BLaER1 (cell line): ENCODE data around the gene TOP3A.

Source experiments
- H3K27ac ChIP-seq: shearing (Covaris generic); formaldehyde crosslinking; 2 replicates; pipeline ENCODE4 v1.8.1; 2022
- H3K27me3 ChIP-seq: shearing (Covaris generic); formaldehyde crosslinking; 2 replicates; pipeline ENCODE4 v1.8.1; 2022
- H3K36me3 ChIP-seq: shearing (Covaris generic); formaldehyde crosslinking; 2 replicates; pipeline ENCODE4 v1.8.1; 2022
- H3K4me1 ChIP-seq: shearing (Covaris generic); formaldehyde crosslinking; 2 replicates; pipeline ENCODE4 v1.8.1; 2022
- H3K4me2 ChIP-seq: shearing (Covaris generic); formaldehyde crosslinking; 2 replicates; pipeline ENCODE4 v1.8.1; 2022
- H3K4me3 ChIP-seq: shearing (Covaris generic); formaldehyde crosslinking; 2 replicates; pipeline ENCODE4 v1.8.1; 2022
- H3K9ac ChIP-seq: shearing (Covaris generic); formaldehyde crosslinking; 2 replicates; pipeline ENCODE4 v1.8.1; 2022
- H3K9me3 ChIP-seq: shearing (Covaris generic); formaldehyde crosslinking; 2 replicates; pipeline ENCODE4 v1.8.1; 2022
- H4K20me1 ChIP-seq: shearing (Covaris generic); formaldehyde crosslinking; 2 replicates; pipeline ENCODE4 v1.8.1; 2022
- Cebpa-rat ChIP-seq: shearing (Covaris generic); IDR thresholded peaks from 2 replicates; pipeline ENCODE4 v1.8.1; 2022

The TOP3A gene

DNA sequence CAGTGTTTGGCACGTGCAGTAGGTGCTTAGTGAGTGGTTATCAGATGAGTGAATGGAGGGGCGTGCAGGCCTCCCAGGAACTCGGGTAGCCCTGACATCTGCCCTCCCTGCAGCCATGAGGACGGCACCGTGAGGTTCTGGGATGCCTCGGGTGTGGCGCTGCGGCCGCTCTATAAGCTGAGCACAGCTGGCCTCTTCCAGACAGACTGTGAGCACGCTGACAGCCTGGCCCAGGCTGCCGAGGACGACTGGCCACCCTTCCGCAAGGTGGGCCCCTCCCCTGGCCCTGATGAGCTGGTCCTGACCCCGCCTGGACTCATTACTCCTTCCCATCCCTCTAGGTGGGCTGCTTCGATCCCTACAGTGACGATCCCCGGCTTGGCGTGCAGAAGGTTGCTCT lies 78.3 kb downstream of the TOP3A start:
- no peak overlapping the region for H3K4me3 ChIP-seq
- no peak overlapping the region for H3K27ac ChIP-seq
- peaks cover 98% of the 10 kb centered on the region for H3K36me3 ChIP-seq
- no peak overlapping the region for H3K9ac ChIP-seq
- H3K9me3 ChIP-seq: no peaks in the 10 kb centered on the region
- H3K4me1 ChIP-seq: no peaks in the 10 kb centered on the region
- peaks cover 50% of the 10 kb centered on the region for H4K20me1 ChIP-seq
- H3K4me2 ChIP-seq: no peak overlapping the region
- no peak for TF ChIP-seq Cebpa-rat
- no peaks in the 10 kb centered on the region for H3K27me3 ChIP-seq

DNA sequence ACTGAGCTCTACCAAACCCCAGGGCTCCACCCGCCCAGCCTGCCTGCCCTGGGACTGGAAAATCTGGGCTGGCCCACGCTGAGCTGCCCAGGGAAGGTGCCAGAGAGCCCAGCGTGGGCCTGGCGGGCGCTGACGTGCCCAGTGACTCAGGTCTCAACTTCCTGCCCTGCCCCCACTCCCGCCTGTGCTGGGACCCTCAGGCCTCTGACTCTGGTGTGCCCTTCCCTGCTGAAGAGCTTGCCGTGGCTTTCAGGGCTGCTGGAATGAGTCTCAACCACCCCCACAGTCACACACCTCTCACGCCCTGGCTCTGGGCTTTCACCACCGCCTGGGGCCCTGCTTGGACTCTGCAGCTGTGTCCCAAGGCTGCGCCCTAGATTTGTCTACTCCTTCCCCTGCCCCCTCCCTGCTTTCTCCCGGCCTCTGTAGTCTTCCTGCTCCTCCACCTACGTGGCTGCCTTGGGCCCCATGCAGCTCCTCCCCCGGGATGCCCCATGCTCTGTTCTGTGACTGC lies 79.0 kb downstream of the TOP3A start:
- peaks cover 98% of the 10 kb centered on the region for H3K36me3 ChIP-seq

DNA sequence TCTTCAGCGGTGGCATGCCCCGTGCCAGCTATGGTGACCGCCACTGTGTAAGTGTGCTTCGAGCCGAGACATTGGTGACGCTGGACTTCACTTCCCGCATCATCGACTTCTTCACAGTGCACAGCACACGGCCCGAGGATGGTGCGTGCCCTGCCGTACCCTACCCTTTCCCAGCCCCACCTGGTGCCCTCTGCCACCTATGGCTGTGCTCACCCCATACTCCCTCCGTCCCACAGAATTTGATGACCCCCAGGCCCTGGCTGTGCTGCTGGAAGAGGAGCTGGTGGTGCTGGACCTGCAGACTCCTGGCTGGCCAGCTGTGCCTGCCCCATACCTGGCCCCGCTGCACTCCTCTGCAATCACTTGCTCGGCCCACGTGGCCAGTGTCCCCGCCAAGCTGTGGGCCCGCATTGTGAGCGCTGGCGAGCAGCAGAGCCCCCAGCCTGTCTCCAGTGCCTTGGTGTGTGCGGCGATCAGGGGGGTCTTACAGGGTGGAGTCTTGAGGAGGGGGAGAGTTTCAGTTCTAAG lies 79.9 kb downstream of the TOP3A start:
- no peaks in the 10 kb centered on the region for H3K27me3 ChIP-seq
- H3K9ac ChIP-seq: no peak overlapping the region
- H4K20me1 ChIP-seq: peaks cover 52% of the 10 kb centered on the region
- no peak overlapping the region for H3K4me2 ChIP-seq
- H3K36me3 ChIP-seq: peaks cover 90% of the 10 kb centered on the region
- H3K9me3 ChIP-seq: no peaks in the 10 kb centered on the region
- no peaks in the 10 kb centered on the region for H3K4me1 ChIP-seq
- no peak overlapping the region for H3K4me3 ChIP-seq
- H3K27ac ChIP-seq: no peak overlapping the region
- no peak for TF ChIP-seq Cebpa-rat

More for the DNA sequence above, 79.0 kb downstream of the TOP3A start:
- peaks cover 52% of the 10 kb centered on the region for H4K20me1 ChIP-seq
- H3K4me1 ChIP-seq: no peaks in the 10 kb centered on the region
- no peak overlapping the region for H3K4me3 ChIP-seq
- no peak for TF ChIP-seq Cebpa-rat
- H3K27ac ChIP-seq: 0 out of 2 replicates have a peak overlapping the region, but pooled peaks have one; percentile 30
- no peak overlapping the region; the same call in 1 of the 2 replicates for H3K4me2 ChIP-seq
- H3K27me3 ChIP-seq: no peaks in the 10 kb centered on the region
- H3K9me3 ChIP-seq: no peaks in the 10 kb centered on the region
- 0 out of 2 replicates have a peak overlapping the region, but pooled peaks have one; percentile 19 for H3K9ac ChIP-seq

DNA sequence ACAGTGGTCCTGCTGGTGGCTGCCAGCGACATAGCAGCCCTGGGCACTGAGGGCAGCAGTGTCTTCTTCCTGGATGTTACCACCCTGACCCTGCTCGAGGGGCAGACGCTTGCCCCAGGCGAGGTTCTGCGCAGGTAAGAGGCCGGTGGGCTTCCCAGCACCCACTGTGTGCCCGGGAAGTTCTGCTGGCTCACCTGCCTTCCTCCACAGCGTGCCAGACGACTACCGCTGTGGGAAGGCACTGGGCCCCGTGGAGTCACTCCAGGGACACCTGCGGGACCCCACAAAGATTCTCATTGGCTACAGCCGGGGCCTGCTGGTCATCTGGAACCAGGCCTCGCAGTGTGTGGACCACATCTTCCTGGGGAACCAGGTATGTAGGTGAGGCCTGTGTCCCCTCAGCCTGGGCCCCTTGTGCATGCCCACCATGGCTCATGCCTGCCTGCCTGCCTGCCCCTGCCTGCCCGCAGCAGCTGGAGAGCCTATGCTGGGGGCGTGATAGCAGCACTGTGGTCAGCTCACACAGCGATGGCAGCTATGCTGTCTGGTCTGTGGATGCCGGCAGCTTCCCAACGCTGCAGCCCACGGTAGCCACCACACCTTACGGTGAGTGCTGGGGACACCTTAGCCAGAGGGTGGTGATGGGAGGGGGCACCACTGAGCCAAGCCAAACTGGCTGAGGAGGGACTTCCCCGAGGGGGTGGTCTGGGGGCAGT lies 80.8 kb downstream of the TOP3A start:
- no peaks in the 10 kb centered on the region for H3K4me1 ChIP-seq
- H3K9me3 ChIP-seq: no peaks in the 10 kb centered on the region
- no peaks in the 10 kb centered on the region for H3K27me3 ChIP-seq
- no peak overlapping the region for H3K9ac ChIP-seq
- peaks cover 80% of the 10 kb centered on the region for H3K36me3 ChIP-seq
- H3K27ac ChIP-seq: no peak overlapping the region
- peaks cover 52% of the 10 kb centered on the region for H4K20me1 ChIP-seq
- no peak overlapping the region for H3K4me2 ChIP-seq
- TF ChIP-seq Cebpa-rat: no peak
- no peak overlapping the region for H3K4me3 ChIP-seq

DNA sequence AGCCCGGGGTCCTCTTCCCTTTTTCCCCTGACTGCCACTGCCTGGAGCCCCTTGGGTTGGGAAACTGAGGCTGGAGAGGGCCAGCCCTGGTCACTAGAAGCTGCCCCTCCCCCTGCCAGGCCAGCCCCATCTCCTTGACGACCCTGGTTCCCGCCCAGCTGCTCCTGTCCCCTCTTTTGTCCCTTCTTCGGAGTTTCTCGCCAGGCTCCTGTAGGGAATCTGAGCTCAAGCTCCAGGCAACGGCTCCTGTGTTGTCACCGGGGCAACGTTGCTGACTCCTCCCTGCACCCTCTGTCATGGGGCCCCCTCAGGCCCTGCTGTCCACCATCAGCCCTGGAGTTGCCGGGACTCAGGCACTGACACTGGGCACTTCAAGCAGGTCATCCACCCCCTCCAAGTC lies 83.6 kb downstream of the TOP3A start:
- H3K36me3 ChIP-seq: peaks cover 53% of the 10 kb centered on the region
- no peak overlapping the region for H3K4me2 ChIP-seq
- peaks cover 22% of the 10 kb centered on the region for H3K4me1 ChIP-seq
- no peaks in the 10 kb centered on the region for H3K9me3 ChIP-seq
- TF ChIP-seq Cebpa-rat: no peak
- H3K27ac ChIP-seq: no peak overlapping the region
- no peak overlapping the region for H3K9ac ChIP-seq
- H3K27me3 ChIP-seq: no peaks in the 10 kb centered on the region
- H4K20me1 ChIP-seq: peaks cover 77% of the 10 kb centered on the region
- no peak overlapping the region for H3K4me3 ChIP-seq

DNA sequence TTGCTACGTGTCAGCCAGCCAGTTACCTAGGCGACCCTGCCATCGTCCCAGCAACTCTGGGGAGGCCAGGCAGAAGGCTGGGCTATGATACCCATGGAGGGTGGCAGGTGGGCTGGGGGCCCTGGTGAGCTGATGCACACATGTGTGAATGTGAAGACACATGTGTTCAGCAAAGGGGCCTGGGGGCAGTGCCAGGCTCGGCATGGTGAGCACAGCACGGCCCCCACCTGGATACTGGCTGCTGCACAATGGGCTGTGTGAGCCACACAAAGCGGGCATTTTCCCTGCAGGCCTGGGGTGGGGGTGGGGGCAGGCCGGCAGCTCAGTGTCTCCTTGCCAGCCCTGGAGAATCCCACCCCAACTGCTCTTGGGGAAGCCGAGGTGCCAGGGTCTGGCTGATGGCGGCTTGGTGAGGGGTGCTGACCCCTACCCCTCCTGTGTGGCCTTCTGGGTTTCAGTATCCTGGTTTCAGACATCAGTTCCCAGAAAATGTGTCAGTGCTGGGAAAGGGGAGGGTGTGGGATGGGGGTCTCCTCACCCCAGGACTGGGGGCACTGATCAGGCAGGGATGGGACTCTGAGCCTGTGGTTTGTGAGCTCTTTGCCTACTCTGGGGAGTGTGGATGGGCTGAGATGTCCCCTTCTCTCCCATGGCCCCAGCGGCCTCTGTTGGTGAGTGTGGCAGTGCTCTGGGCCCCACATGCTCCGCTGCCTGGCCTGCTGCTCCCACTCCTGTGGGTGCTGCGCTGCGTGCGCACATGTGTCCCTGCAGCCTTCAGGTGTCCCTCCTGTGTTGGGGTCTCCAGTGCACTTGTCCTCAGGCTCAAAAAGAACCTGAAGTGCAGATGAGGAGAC lies 84.3 kb downstream of the TOP3A start:
- H3K27ac ChIP-seq: no peak overlapping the region
- H3K4me3 ChIP-seq: no peak overlapping the region
- H3K9me3 ChIP-seq: no peaks in the 10 kb centered on the region
- H3K4me1 ChIP-seq: peaks cover 24% of the 10 kb centered on the region
- no peak for TF ChIP-seq Cebpa-rat
- no peak overlapping the region for H3K4me2 ChIP-seq
- no peak overlapping the region for H3K9ac ChIP-seq
- H3K36me3 ChIP-seq: peaks cover 47% of the 10 kb centered on the region
- no peaks in the 10 kb centered on the region for H3K27me3 ChIP-seq
- H4K20me1 ChIP-seq: peaks cover 80% of the 10 kb centered on the region

DNA sequence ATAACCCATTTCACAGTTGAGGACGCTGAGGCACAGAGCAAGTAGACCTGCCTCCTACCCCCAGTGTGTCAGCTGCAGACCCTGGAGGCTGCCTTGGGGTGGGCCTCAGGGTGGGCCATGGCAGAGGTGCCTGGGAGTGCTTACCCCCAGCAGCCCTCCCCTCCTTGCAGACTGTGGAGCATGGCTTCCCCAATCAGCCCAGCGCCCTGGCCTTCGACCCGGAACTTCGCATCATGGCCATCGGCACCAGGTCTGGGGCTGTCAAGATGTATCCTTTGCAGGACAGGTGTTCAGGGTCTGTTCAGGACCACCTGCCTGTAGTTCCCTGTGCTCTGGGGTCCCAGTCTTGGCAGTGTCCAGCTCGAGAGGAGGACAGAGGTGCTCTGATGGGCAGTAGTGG lies 85.0 kb downstream of the TOP3A start:
- Histone ChIP-seq H3K4me3 (no peak overlapping the region), H4K20me1 (peaks cover 80% of the 10 kb centered on the region), H3K36me3 (peaks cover 39% of the 10 kb centered on the region), H3K9ac (no peak overlapping the region), H3K4me1 (peaks cover 28% of the 10 kb centered on the region), H3K4me2 (no peak overlapping the region), H3K9me3 (no peaks in the 10 kb centered on the region), H3K27ac (no peak overlapping the region), H3K27me3 (no peaks in the 10 kb centered on the region)
- no peak for TF ChIP-seq Cebpa-rat

DNA sequence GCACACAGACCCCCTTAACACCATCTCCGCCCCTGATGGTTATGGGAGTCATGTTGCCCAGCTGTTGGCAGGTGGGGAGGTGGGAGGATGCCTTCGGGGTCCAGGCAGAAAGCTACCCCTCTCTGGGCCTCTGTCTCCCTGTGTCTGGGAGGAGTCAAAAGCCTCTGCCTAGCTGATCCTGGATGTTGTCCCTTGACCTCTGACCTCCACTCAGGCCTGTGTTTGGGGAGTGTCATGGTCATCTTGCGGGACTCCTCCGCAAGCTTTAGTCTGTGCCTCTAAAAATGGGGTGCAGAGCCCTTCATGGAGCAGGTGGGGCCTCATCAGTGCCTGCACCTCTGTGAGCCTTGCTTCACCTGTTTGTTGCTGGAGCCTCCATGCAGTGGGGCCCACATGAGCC lies 85.5 kb downstream of the TOP3A start:
- no peaks in the 10 kb centered on the region for H3K9me3 ChIP-seq
- H3K4me3 ChIP-seq: no peak overlapping the region
- H3K27ac ChIP-seq: no peak overlapping the region
- H3K9ac ChIP-seq: no peak overlapping the region
- H3K4me2 ChIP-seq: no peak overlapping the region
- H3K36me3 ChIP-seq: peaks cover 34% of the 10 kb centered on the region
- peaks cover 32% of the 10 kb centered on the region for H3K4me1 ChIP-seq
- H3K27me3 ChIP-seq: no peaks in the 10 kb centered on the region
- peaks cover 80% of the 10 kb centered on the region for H4K20me1 ChIP-seq
- no peak for TF ChIP-seq Cebpa-rat

DNA sequence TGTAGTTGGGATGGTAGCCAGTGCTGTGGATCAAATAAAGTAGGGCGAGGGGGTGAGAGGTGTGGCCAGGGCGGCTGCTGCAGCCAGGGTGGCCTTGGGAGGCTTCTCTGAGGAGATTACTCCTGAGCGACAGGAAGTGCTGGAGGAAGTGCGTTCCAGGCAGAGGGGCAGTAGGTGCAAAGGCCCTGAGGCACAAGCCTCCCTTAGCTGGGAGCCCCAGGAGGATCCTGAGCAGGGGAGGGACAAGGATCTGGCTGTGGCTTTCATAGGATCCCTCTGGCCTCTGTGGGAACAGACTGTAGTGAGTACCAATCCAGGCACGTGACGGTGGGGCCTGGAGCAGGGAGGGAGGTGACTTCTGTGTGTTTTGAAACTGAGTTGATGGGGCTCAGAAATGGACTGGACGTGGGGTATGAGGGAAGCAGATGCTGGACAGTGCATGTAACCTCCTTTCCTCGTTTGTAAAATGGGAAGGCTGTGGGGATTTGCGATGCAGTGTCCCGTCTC lies 86.6 kb downstream of the TOP3A start:
- Histone ChIP-seq H3K9ac (0 out of 2 replicates have a peak overlapping the region, but pooled peaks have one; percentile 10), H3K9me3 (no peaks in the 10 kb centered on the region), H4K20me1 (peaks cover 74% of the 10 kb centered on the region), H3K4me2 (no peak overlapping the region), H3K36me3 (peaks cover 24% of the 10 kb centered on the region), H3K27ac (no peak overlapping the region), H3K4me3 (no peak overlapping the region), H3K27me3 (no peaks in the 10 kb centered on the region), H3K4me1 (peaks cover 32% of the 10 kb centered on the region)
- TF ChIP-seq Cebpa-rat: no peak

DNA sequence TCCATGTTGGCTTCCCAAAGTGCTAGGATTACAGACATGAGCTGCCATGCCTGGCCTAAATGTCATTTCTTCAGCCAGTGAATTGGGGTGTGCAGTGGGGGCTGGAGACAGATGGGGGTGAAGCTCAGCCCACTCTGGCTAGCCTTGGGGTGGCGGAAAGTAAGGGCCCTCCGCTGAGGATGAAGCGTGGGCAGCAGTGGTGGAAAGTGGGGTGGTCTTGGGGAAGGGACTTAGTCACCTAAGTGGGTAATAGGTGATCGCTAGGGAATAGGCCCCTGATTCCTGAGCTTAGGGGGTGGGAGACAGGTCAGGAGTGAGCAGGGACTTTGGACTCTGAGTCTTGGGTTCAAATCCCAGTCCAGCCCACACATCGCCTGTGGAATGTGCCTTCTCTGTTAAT lies 87.2 kb downstream of the TOP3A start:
- Histone ChIP-seq H3K27ac (no peak overlapping the region), H3K4me1 (peaks cover 32% of the 10 kb centered on the region), H3K36me3 (peaks cover 18% of the 10 kb centered on the region), H3K4me2 (no peak overlapping the region), H3K9me3 (no peaks in the 10 kb centered on the region), H4K20me1 (peaks cover 68% of the 10 kb centered on the region), H3K9ac (no peak overlapping the region), H3K27me3 (no peaks in the 10 kb centered on the region), H3K4me3 (no peak overlapping the region)
- TF ChIP-seq Cebpa-rat: no peak
